WTC11 (cell line): ENCODE measurements around the gene NT5C1B. TPM values are rescaled to one million over a fixed set of nuclear protein-coding genes. Genes with fewer than 3 reads are reported as not detected.

Experiments
- ATAC-seq: fragments of 200-7000 bp; cut with Tn5 transposase; 2 replicates; pipeline ENCODE4 v1.10.0; 2021; ENCODE audit warnings: mild to moderate bottlenecking, moderate library complexity
- CTCF ChIA-PET: fragments of 300-600 bp; sonication (Branson Sonifier 250); formaldehyde crosslinking; loops from one replicate; lab custom pipeline; 2021; ENCODE audit warnings: antibody characterized with exemption; lab: Charles Lee
- POLR2A ChIA-PET: fragments of 350-600 bp; sonication (Branson Sonifier 250); formaldehyde crosslinking; loops from one replicate; lab custom pipeline; 2021; ENCODE audit warnings: antibody characterized with exemption; lab: Charles Lee
- DNase-seq: peaks from one replicate; pipeline ENCODE4 v3.0.0; 2021; ENCODE audit warnings: low spot score
- H3K27ac Mint-ChIP-seq: 2 replicates; pipeline ENCODE4 v1.8.0; 2021; ENCODE audit warnings: mixed read lengths
- H3K27me3 Mint-ChIP-seq: 2 replicates; pipeline ENCODE4 v1.8.0; 2021; ENCODE audit warnings: low read depth, mild to moderate bottlenecking, moderate library complexity, mixed read lengths
- H3K36me3 Mint-ChIP-seq: 2 replicates; pipeline ENCODE4 v1.8.0; 2021; ENCODE audit warnings: mixed read lengths
- H3K4me1 Mint-ChIP-seq: 2 replicates; pipeline ENCODE4 v1.8.0; 2022; ENCODE audit warnings: mixed read lengths
- H3K4me3 Mint-ChIP-seq: 2 replicates; pipeline ENCODE4 v1.8.0; 2021; ENCODE audit warnings: mild to moderate bottlenecking, moderate library complexity, mixed read lengths
- H3K9me3 Mint-ChIP-seq: 2 replicates; pipeline ENCODE4 v1.8.0; 2021; ENCODE audit warnings: mixed read lengths
- CBFB ChIP-seq: sonication (generic); formaldehyde crosslinking; IDR thresholded peaks from 2 replicates; pipeline ENCODE4 v1.8.1; 2022; ENCODE audit warnings: mild to moderate bottlenecking, low read depth, missing genetic modification reagents
- CDX4 ChIP-seq: fragments of 250-450 bp; sonication (Bioruptor Pico); IDR thresholded peaks from 2 replicates; pipeline ENCODE4 v1.9.0; 2021; ENCODE audit warnings: moderate library complexity, mild to moderate bottlenecking, inconsistent platforms, borderline replicate concordance
- GRHL2 ChIP-seq: fragments of 250-450 bp; sonication (Bioruptor Pico); IDR thresholded peaks from 2 replicates; pipeline ENCODE4 v1.8.0; 2022; ENCODE audit warnings: mild to moderate bottlenecking, moderate library complexity; ENCODE audit not compliant: insufficient replicate concordance, severe bottlenecking
- HMGA2 ChIP-seq: fragments of 250-450 bp; sonication (Bioruptor Pico); IDR thresholded peaks from 2 replicates; pipeline ENCODE4 v1.4.0; 2021; ENCODE audit warnings: mild to moderate bottlenecking, moderate library complexity
- PRDM15 ChIP-seq: sonication (generic); formaldehyde crosslinking; IDR thresholded peaks from 2 replicates; pipeline ENCODE4 v1.8.0; 2022; ENCODE audit warnings: missing genetic modification reagents
- RELA ChIP-seq: sonication (generic); formaldehyde crosslinking; IDR thresholded peaks from 2 replicates; pipeline ENCODE4 v1.8.1; 2022; ENCODE audit warnings: missing genetic modification reagents, mild to moderate bottlenecking, borderline replicate concordance
- SMAD3 ChIP-seq: sonication (generic); formaldehyde crosslinking; IDR thresholded peaks from 2 replicates; pipeline ENCODE4 v1.8.0; 2022; ENCODE audit warnings: missing genetic modification reagents, mild to moderate bottlenecking, borderline replicate concordance
- SOX15 ChIP-seq: fragments of 250-450 bp; sonication (Bioruptor Pico); IDR thresholded peaks from 2 replicates; pipeline ENCODE4 v1.9.0; 2021; ENCODE audit warnings: mild to moderate bottlenecking
- TP53 ChIP-seq: sonication (generic); formaldehyde crosslinking; IDR thresholded peaks from 2 replicates; pipeline ENCODE4 v1.8.1; 2023; ENCODE audit warnings: mild to moderate bottlenecking, missing genetic modification reagents
- ZNF138 ChIP-seq: sonication (generic); formaldehyde crosslinking; conservative IDR thresholded peaks from 2 replicates; pipeline ENCODE4 v1.8.1; 2022; ENCODE audit warnings: mild to moderate bottlenecking, moderate library complexity, missing genetic modification reagents
- ZNF232 ChIP-seq: sonication (generic); formaldehyde crosslinking; IDR thresholded peaks from 2 replicates; pipeline ENCODE4 v1.8.0; 2022; ENCODE audit warnings: mild to moderate bottlenecking, missing genetic modification reagents
- ZNF281 ChIP-seq: sonication (generic); formaldehyde crosslinking; IDR thresholded peaks from 2 replicates; pipeline ENCODE4 v1.8.0; 2023; ENCODE audit warnings: mild to moderate bottlenecking, missing genetic modification reagents
- ZNF396 ChIP-seq: fragments of 250-450 bp; sonication (Bioruptor Pico); IDR thresholded peaks from 2 replicates; pipeline ENCODE4 v1.8.0; 2021; ENCODE audit warnings: mild to moderate bottlenecking, moderate library complexity, borderline replicate concordance
- ZNF671 ChIP-seq: fragments of 250-450 bp; sonication (Bioruptor Pico); IDR thresholded peaks from 2 replicates; pipeline ENCODE4 v1.8.0; 2021; ENCODE audit warnings: mild to moderate bottlenecking
- total RNA-seq: library from RNA; stranded (reverse); gene quantifications from 3 replicates; pipeline ENCODE4 v1.2.3, GENCODE V29; 2021
- TF ChIP-seq, protein P1 (sequence below): fragments of 250-450 bp; sonication (Bioruptor Pico); IDR thresholded peaks from 2 replicates; pipeline ENCODE4 v1.9.0; 2021; ENCODE audit warnings: mild to moderate bottlenecking, borderline replicate concordance
- TF ChIP-seq, protein P2 (sequence below): sonication (generic); formaldehyde crosslinking; IDR thresholded peaks from 2 replicates; pipeline ENCODE4 v1.8.1; 2023; ENCODE audit warnings: mild to moderate bottlenecking, missing genetic modification reagents, moderate library complexity
- TF ChIP-seq, protein P3 (sequence below): sonication (generic); formaldehyde crosslinking; IDR thresholded peaks from 2 replicates; pipeline ENCODE4 v1.8.0; 2023; ENCODE audit warnings: missing genetic modification reagents, mild to moderate bottlenecking, borderline replicate concordance

The NT5C1B gene
- total RNA-seq, 1 experiment from 2014 or later: not detected

DNA sequence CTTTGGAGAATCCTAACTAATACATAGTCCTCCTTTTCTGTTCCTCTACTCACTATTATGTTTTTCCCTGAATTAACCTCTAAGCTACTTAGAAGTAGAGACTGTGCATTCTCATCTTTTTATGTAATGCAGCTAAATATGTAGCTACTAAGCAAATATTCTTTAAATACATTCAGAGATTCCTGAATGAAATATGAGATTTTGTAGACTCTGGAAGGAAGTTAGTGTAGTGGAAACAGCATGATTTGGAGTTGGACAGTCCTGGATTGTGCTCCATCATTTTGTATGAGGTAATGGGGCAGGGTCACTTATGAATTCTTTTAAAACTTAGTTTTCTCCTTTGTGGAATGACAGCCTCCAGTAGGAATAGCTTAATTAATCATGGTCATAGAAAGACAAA is 24.7 kb upstream of the NT5C1B start (continued):
- no peak for TF ChIP-seq PRDM15

DNA sequence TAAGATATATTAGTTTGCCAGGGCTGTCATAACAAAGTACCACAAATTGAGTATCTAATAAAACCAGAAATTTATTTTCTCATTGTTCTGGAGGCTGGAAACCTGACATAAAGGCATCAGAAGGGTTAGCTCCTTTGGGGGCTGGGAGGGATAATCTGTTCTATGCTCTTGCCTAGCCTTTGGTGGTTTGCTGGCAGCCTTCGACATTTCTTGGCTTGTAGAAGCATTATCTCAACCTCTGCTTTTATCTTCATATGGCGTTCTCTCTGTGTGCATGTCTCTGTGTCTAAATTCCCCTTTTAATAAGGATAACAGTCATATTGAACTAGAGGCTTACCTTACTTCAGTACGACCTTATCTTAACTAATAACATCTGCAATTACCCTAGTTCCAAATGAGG is 22.8 kb upstream of the NT5C1B start:
- no peak for TF ChIP-seq ZNF671
- TF ChIP-seq, all 79 proteins: peak for 0
- no peak overlapping the region for H3K4me3 Mint-ChIP-seq
- H3K9me3 Mint-ChIP-seq: peaks cover 4% of the 10 kb centered on the region
- no peak overlapping the region for H3K27ac Mint-ChIP-seq
- ChIA-PET CTCF (no interaction called here), POLR2A (no interaction called here)
- DNase-seq: no peak
- ATAC-seq: no peak
- no peaks in the 10 kb centered on the region for H3K36me3 Mint-ChIP-seq
- no peaks in the 10 kb centered on the region; the same call in 1 of the 2 replicates for H3K4me1 Mint-ChIP-seq
- H3K27me3 Mint-ChIP-seq: no peaks in the 10 kb centered on the region

- Mint-ChIP-seq H3K4me3 (no peak overlapping the region), H3K27ac (no peak overlapping the region), H3K9me3 (peaks cover 4% of the 10 kb centered on the region), H3K36me3 (no peaks in the 10 kb centered on the region), H3K27me3 (no peaks in the 10 kb centered on the region), H3K4me1 (no peaks in the 10 kb centered on the region; the same call in 1 of the 2 replicates)
- no peak for DNase-seq
- CTCF ChIA-PET: no interaction called here
- POLR2A ChIA-PET: no interaction called here
- no peak for ATAC-seq
- no peak for TF ChIP-seq SMAD3 (CRISPR knock-in tag)
- no peak for TF ChIP-seq GRHL2 (CRISPR knock-in tag)
- TF ChIP-seq ZNF281: no peak
- TF ChIP-seq, protein P1, sequence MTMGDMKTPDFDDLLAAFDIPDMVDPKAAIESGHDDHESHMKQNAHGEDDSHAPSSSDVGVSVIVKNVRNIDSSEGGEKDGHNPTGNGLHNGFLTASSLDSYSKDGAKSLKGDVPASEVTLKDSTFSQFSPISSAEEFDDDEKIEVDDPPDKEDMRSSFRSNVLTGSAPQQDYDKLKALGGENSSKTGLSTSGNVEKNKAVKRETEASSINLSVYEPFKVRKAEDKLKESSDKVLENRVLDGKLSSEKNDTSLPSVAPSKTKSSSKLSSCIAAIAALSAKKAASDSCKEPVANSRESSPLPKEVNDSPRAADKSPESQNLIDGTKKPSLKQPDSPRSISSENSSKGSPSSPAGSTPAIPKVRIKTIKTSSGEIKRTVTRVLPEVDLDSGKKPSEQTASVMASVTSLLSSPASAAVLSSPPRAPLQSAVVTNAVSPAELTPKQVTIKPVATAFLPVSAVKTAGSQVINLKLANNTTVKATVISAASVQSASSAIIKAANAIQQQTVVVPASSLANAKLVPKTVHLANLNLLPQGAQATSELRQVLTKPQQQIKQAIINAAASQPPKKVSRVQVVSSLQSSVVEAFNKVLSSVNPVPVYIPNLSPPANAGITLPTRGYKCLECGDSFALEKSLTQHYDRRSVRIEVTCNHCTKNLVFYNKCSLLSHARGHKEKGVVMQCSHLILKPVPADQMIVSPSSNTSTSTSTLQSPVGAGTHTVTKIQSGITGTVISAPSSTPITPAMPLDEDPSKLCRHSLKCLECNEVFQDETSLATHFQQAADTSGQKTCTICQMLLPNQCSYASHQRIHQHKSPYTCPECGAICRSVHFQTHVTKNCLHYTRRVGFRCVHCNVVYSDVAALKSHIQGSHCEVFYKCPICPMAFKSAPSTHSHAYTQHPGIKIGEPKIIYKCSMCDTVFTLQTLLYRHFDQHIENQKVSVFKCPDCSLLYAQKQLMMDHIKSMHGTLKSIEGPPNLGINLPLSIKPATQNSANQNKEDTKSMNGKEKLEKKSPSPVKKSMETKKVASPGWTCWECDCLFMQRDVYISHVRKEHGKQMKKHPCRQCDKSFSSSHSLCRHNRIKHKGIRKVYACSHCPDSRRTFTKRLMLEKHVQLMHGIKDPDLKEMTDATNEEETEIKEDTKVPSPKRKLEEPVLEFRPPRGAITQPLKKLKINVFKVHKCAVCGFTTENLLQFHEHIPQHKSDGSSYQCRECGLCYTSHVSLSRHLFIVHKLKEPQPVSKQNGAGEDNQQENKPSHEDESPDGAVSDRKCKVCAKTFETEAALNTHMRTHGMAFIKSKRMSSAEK: no peak
- TF ChIP-seq, protein P2, sequence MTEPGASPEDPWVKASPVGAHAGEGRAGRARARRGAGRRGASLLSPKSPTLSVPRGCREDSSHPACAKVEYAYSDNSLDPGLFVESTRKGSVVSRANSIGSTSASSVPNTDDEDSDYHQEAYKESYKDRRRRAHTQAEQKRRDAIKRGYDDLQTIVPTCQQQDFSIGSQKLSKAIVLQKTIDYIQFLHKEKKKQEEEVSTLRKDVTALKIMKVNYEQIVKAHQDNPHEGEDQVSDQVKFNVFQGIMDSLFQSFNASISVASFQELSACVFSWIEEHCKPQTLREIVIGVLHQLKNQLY (CRISPR knock-in tag): no peak
- no peak for TF ChIP-seq ZNF671
- TF ChIP-seq, protein P3, sequence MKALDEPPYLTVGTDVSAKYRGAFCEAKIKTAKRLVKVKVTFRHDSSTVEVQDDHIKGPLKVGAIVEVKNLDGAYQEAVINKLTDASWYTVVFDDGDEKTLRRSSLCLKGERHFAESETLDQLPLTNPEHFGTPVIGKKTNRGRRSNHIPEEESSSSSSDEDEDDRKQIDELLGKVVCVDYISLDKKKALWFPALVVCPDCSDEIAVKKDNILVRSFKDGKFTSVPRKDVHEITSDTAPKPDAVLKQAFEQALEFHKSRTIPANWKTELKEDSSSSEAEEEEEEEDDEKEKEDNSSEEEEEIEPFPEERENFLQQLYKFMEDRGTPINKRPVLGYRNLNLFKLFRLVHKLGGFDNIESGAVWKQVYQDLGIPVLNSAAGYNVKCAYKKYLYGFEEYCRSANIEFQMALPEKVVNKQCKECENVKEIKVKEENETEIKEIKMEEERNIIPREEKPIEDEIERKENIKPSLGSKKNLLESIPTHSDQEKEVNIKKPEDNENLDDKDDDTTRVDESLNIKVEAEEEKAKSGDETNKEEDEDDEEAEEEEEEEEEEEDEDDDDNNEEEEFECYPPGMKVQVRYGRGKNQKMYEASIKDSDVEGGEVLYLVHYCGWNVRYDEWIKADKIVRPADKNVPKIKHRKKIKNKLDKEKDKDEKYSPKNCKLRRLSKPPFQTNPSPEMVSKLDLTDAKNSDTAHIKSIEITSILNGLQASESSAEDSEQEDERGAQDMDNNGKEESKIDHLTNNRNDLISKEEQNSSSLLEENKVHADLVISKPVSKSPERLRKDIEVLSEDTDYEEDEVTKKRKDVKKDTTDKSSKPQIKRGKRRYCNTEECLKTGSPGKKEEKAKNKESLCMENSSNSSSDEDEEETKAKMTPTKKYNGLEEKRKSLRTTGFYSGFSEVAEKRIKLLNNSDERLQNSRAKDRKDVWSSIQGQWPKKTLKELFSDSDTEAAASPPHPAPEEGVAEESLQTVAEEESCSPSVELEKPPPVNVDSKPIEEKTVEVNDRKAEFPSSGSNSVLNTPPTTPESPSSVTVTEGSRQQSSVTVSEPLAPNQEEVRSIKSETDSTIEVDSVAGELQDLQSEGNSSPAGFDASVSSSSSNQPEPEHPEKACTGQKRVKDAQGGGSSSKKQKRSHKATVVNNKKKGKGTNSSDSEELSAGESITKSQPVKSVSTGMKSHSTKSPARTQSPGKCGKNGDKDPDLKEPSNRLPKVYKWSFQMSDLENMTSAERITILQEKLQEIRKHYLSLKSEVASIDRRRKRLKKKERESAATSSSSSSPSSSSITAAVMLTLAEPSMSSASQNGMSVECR (CRISPR knock-in tag): no peak
- TF ChIP-seq RELA (CRISPR knock-in tag): no peak
- TF ChIP-seq TP53: no peak
- TF ChIP-seq ZNF396 (CRISPR knock-in tag): no peak
- TF ChIP-seq ZNF232 (CRISPR knock-in tag): no peak
- no peak for TF ChIP-seq HMGA2
- no peak for TF ChIP-seq ZNF138
- TF ChIP-seq CBFB: no peak
- no peak for TF ChIP-seq SOX15 (CRISPR knock-in tag)
- TF ChIP-seq CDX4 (CRISPR knock-in tag): no peak
Observed at GRCh38 chr2:18611604-18612003, 22.2 kb upstream of the NT5C1B start.
